CD4-positive, CD25-positive, alpha-beta regulatory T cell (primary cell): ENCODE measurements around the gene FAM81A. TPM values are rescaled to one million over a fixed set of nuclear protein-coding genes. Genes with fewer than 3 reads are reported as not detected.

Source experiments
- ATAC-seq, 2 donors: fragments of 150-1000 bp; cut with Tn5 transposase; one replicate each; pipeline ENCODE4 v1.10.0; 2021; ENCODE audit warnings: low read depth in 2 of 2, moderate number of reproducible peaks in 2 of 2, moderate library complexity in 1 of 2
- DNase-seq, 3 donors: peaks; one replicate each; pipeline versions ENCODE4 v3.0.0 to v3.0.0-alpha.2; 2012 to 2022; ENCODE audit warnings: mixed read lengths in 1 of 3
- H3K27ac ChIP-seq: one replicate; pipeline ENCODE4 v1.7.0; 2013; ENCODE audit warnings: mild to moderate bottlenecking, low read length; ENCODE audit not compliant: insufficient read depth, poor library complexity, severe bottlenecking
- H3K27me3 ChIP-seq: one replicate; pipeline ENCODE4 v1.7.0; 2013; ENCODE audit warnings: low read length; ENCODE audit not compliant: control insufficient read depth, insufficient read depth
- H3K36me3 ChIP-seq: one replicate; pipeline ENCODE4 v1.7.0; 2013; ENCODE audit warnings: mild to moderate bottlenecking, low read length, moderate library complexity; ENCODE audit not compliant: control insufficient read depth, insufficient read depth
- H3K4me1 ChIP-seq: 2 replicates; pipeline ENCODE4 v1.7.0; 2013; ENCODE audit warnings: mild to moderate bottlenecking, low read length; ENCODE audit not compliant: insufficient read depth, control insufficient read depth, poor library complexity, severe bottlenecking
- H3K4me3 ChIP-seq: one replicate; pipeline ENCODE4 v1.7.0; 2013; ENCODE audit warnings: low read depth, mild to moderate bottlenecking, low read length, moderate library complexity
- H3K9me3 ChIP-seq, 2 experiments: 1 replicate in 1 of 2; 2 replicates in 1 of 2; pipeline ENCODE4 v1.7.0; 2013; ENCODE audit warnings: low read length in 2 of 2, mild to moderate bottlenecking in 1 of 2, moderate library complexity in 1 of 2; ENCODE audit not compliant: control insufficient read depth in 2 of 2
- H3K27ac Mint-ChIP-seq, 3 donors: one replicate each; pipeline ENCODE4 v1.8.0; 2020 to 2022; ENCODE audit warnings: mild to moderate bottlenecking in 3 of 3, mixed read lengths in 3 of 3, moderate library complexity in 2 of 3
- H3K27me3 Mint-ChIP-seq: one replicate; pipeline ENCODE4 v1.8.0; 2022; ENCODE audit warnings: mild to moderate bottlenecking, mixed read lengths
- H3K36me3 Mint-ChIP-seq: one replicate; pipeline ENCODE4 v1.8.0; 2020; ENCODE audit warnings: mixed read lengths
- H3K4me1 Mint-ChIP-seq, 4 donors: one replicate each; pipeline ENCODE4 v1.8.0; 2020 to 2022; ENCODE audit warnings: mixed read lengths in 4 of 4, mild to moderate bottlenecking in 1 of 4
- H3K4me3 Mint-ChIP-seq, 4 donors: one replicate each; pipeline ENCODE4 v1.8.0; 2020 to 2022; ENCODE audit warnings: mild to moderate bottlenecking in 4 of 4, mixed read lengths in 4 of 4, moderate library complexity in 3 of 4
- H3K9me3 Mint-ChIP-seq, 7 donors: one replicate each; pipeline ENCODE4 v1.8.0; 2020 to 2022; ENCODE audit warnings: mixed read lengths in 7 of 7, mild to moderate bottlenecking in 3 of 7, moderate library complexity in 2 of 7
- polyA plus RNA-seq, 4 donors: library from polyadenylated mRNA; unstranded; fragments of 300-500 nt; fragmentation: Illumina TruSeq; gene quantifications; one replicate each; pipeline ENCODE4 v1.2.3, GENCODE V29; 2021
- total RNA-seq: library from RNA; stranded (reverse); gene quantifications from one replicate; pipeline ENCODE4 v1.2.3, GENCODE V29; 2022

The FAM81A gene
- total and polyA plus RNA-seq, 5 donors from 2014 or later = not detected

DNA sequence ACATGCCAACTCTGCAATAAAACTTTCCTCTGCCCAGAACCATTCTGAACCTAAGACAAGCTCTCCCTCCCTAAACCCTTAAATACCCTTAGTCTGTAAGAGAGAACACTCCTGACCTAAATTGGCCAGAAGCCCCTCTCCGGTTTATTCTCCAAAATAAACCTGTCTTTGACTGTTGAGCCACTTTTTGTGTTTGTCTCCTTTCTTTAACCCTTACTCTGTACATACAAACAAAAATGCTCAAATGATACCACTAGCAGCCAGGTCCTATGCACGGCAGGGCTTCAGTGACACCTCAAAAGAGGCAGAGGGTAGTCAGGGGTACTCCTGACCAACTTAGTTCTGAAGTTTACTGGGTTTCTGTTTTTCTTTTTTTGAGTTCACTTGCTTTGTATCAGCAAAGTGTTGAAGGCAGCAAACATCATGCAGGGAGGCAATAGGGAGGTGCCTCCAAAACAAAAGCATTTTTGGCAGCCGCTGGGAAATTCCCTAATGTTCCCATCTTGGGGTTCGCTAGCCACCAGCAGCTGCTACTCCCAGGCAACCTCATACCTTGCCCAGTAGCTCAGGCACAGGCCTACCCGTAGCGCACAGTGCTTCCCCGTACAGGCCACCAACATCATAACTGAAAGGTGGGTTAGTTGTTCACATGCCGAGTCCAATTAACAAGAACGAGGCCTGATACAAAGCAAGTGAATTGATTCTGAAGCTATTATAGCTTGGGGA, 110.7 kb downstream of the FAM81A start:
- Mint-ChIP-seq H3K4me1 (peaks cover 0 to 3% (median 2%) of the 10 kb centered on the region in 4 donors), H3K4me3 (no peak overlapping the region), H3K27ac (no peak overlapping the region), H3K9me3 (peaks cover 0 to 4% (median 0%) of the 10 kb centered on the region in 7 donors), H3K27me3 (peaks cover 19% of the 10 kb centered on the region), H3K36me3 (no peaks in the 10 kb centered on the region)
- H3K36me3 ChIP-seq = no peaks in the 10 kb centered on the region
- DNase-seq (no peak), ATAC-seq (no peak)
- no peaks in the 10 kb centered on the region for H3K27me3 ChIP-seq
- no peak overlapping the region for H3K4me3 ChIP-seq
- no peaks in the 10 kb centered on the region for H3K4me1 ChIP-seq
- H3K27ac ChIP-seq = no peak overlapping the region
- H3K9me3 ChIP-seq = no peaks in the 10 kb centered on the region

GRCh38 chr15:59549301-59550185, 111.6 kb downstream of the FAM81A start:
- Histone ChIP-seq H3K27ac (no peak overlapping the region), H3K36me3 (no peaks in the 10 kb centered on the region), H3K4me3 (no peak overlapping the region), H3K9me3 (no peaks in the 10 kb centered on the region), H3K4me1 (no peaks in the 10 kb centered on the region), H3K27me3 (no peaks in the 10 kb centered on the region)
- ATAC-seq = no peak
- H3K27me3 Mint-ChIP-seq = peaks cover 18% of the 10 kb centered on the region
- H3K36me3 Mint-ChIP-seq = no peaks in the 10 kb centered on the region
- H3K27ac Mint-ChIP-seq = no peak overlapping the region
- H3K4me1 Mint-ChIP-seq = no peaks in the 10 kb centered on the region
- no peak overlapping the region for H3K4me3 Mint-ChIP-seq
- H3K9me3 Mint-ChIP-seq = peaks cover 0 to 4% (median 0%) of the 10 kb centered on the region in 7 donors
- no peak for DNase-seq

- H3K27me3 ChIP-seq = no peaks in the 10 kb centered on the region
- Mint-ChIP-seq H3K4me1 (no peaks in the 10 kb centered on the region), H3K4me3 (no peak overlapping the region), H3K36me3 (no peaks in the 10 kb centered on the region), H3K27ac (no peak overlapping the region), H3K9me3 (peaks cover 0 to 4% (median 0%) of the 10 kb centered on the region in 7 donors), H3K27me3 (peaks cover 18% of the 10 kb centered on the region)
- H3K4me3 ChIP-seq = no peak overlapping the region
- no peak for DNase-seq
- no peak overlapping the region for H3K27ac ChIP-seq
- H3K9me3 ChIP-seq = no peaks in the 10 kb centered on the region
- H3K4me1 ChIP-seq = no peaks in the 10 kb centered on the region
- no peak for ATAC-seq
- no peaks in the 10 kb centered on the region for H3K36me3 ChIP-seq
Measured at GRCh38 chr15:59550530-59550929, 112.5 kb downstream of the FAM81A start.

DNA sequence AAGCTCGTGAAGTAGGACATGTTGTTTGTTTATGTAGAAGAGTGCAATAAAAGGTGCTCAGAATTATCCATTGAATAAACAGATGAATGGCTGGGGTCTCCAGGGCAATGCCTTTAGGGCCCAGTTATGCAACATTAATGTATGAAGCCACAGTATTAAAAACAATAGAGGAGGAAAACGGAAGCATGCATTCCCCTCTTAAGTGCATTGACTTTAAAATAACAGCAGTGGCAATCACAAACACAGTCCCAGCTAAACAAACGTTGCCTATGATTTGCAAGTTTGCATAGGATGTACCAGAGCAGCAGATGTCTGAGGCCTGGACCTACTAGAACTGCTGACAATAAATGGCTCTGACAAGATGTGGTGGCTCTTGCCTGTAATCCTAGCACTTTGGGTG, 113.0 kb downstream of the FAM81A start:
- H3K36me3 Mint-ChIP-seq = no peaks in the 10 kb centered on the region
- H3K27me3 ChIP-seq = no peaks in the 10 kb centered on the region
- H3K9me3 ChIP-seq = no peaks in the 10 kb centered on the region
- no peaks in the 10 kb centered on the region for H3K36me3 ChIP-seq
- H3K27ac ChIP-seq = no peak overlapping the region
- H3K4me1 ChIP-seq = no peaks in the 10 kb centered on the region
- peaks cover 17% of the 10 kb centered on the region for H3K27me3 Mint-ChIP-seq
- H3K4me3 ChIP-seq = no peak overlapping the region
- DNase-seq = no peak
- H3K27ac Mint-ChIP-seq = no peak overlapping the region
- peaks cover 0 to 3% (median 0%) of the 10 kb centered on the region in 7 donors for H3K9me3 Mint-ChIP-seq
- ATAC-seq = no peak
- H3K4me1 Mint-ChIP-seq = no peaks in the 10 kb centered on the region
- no peak overlapping the region for H3K4me3 Mint-ChIP-seq

DNA sequence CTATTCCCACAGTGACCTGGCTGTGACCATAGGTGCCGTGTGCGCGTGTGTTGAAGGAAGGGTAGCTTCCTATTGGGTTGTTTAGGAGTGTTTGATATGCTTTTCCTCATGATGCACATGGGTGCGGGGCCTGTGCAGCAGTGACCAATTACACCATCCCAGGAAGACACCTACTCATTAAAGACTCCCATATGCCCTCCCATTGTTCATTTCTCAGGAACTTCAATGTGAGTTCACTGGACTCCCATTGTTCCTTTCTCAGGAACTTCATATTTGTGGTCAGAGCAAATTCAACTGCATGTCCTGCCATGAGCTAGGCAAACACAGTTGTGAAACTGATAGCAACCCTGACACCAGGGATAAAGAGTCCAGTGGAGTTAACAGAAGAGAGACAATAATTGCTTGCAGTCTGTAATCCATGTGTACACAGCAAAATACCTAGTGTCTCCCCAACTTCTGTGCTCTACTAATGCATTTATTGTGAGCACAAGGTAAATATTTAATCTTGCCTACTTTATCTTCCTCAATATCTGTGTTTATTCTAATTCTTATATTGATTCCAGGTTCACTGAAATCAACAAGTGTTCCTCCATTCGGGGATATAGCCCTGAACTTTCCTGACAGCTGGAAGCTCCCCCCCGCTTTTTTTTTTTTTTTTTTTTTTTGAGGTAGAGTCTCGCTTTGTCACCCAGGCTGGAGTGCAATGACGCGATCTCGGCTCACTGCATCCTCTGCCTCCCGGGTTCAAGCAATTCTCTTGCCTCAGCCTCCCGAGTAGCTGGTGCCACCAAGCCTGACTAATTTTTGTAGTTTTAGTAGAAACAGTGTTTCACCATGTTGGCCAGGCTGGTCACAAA, 116.1 kb downstream of the FAM81A start:
- no peak overlapping the region for H3K4me3 Mint-ChIP-seq
- no peak for ATAC-seq
- H3K27ac Mint-ChIP-seq = no peak overlapping the region
- DNase-seq = no peak
- H3K36me3 ChIP-seq = no peaks in the 10 kb centered on the region
- H3K9me3 Mint-ChIP-seq = peaks cover 0 to 3% (median 0%) of the 10 kb centered on the region in 7 donors
- H3K4me1 Mint-ChIP-seq = no peaks in the 10 kb centered on the region
- H3K4me1 ChIP-seq = no peaks in the 10 kb centered on the region
- H3K27me3 Mint-ChIP-seq = peaks cover 7% of the 10 kb centered on the region
- H3K9me3 ChIP-seq = no peaks in the 10 kb centered on the region
- H3K27me3 ChIP-seq = no peaks in the 10 kb centered on the region
- H3K36me3 Mint-ChIP-seq = no peaks in the 10 kb centered on the region
- H3K27ac ChIP-seq = no peak overlapping the region
- H3K4me3 ChIP-seq = no peak overlapping the region

DNA sequence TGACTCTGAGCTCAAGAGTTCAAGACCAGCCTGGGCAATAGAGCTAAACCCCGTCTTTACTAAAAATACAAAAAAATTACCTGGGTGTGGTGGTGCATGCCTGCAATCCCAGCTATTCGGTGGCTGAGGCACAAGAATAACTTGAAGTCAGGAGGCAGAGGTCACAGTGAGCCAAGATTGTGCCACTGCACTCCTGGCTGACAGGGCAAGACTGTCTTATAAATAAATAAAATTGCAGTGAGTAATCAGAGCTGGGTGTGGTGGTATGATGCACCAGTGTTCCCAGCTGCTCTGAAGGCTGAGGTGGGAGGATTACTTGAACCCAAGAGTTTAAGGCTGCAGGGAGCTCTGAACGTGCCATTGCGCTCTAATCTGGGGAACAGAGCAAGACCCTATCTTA, 117.7 kb downstream of the FAM81A start:
- Mint-ChIP-seq H3K4me3 (no peak overlapping the region), H3K4me1 (no peaks in the 10 kb centered on the region), H3K36me3 (no peaks in the 10 kb centered on the region), H3K27ac (no peak overlapping the region), H3K9me3 (peaks cover 0 to 1% (median 0%) of the 10 kb centered on the region in 7 donors), H3K27me3 (peaks cover 8% of the 10 kb centered on the region)
- Histone ChIP-seq H3K27ac (no peak overlapping the region), H3K36me3 (no peaks in the 10 kb centered on the region), H3K27me3 (no peaks in the 10 kb centered on the region), H3K9me3 (no peaks in the 10 kb centered on the region), H3K4me1 (no peaks in the 10 kb centered on the region), H3K4me3 (no peak overlapping the region)
- ATAC-seq (no peak), DNase-seq (no peak)

DNA sequence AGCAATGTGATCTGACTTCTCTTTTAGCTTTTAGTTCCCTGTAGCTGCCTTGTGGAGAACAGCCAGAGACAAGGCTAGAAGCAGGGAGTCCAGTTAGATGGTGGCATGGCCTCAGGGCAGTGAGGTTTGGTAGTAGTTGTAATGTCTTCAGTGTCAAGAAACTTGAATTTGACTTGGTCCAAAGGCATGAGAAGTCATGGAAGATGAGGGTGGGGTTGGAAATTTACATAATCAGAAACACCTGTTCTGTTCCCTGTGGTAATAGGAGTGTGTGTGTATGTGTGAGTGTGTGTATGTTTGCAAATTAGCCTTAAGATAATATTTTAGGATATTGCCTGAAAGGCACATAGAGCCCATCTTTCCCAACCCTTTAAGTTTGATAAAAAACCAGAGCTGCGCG, 118.4 kb downstream of the FAM81A start:
- H3K27me3 ChIP-seq = no peaks in the 10 kb centered on the region
- Mint-ChIP-seq H3K4me1 (no peaks in the 10 kb centered on the region), H3K9me3 (peaks cover 0 to 1% (median 0%) of the 10 kb centered on the region in 7 donors), H3K4me3 (no peak overlapping the region), H3K36me3 (no peaks in the 10 kb centered on the region), H3K27ac (no peak overlapping the region), H3K27me3 (peaks cover 8% of the 10 kb centered on the region)
- H3K4me1 ChIP-seq = no peaks in the 10 kb centered on the region
- no peak overlapping the region for H3K4me3 ChIP-seq
- no peak for ATAC-seq
- no peak for DNase-seq
- no peak overlapping the region for H3K27ac ChIP-seq
- no peaks in the 10 kb centered on the region for H3K9me3 ChIP-seq
- H3K36me3 ChIP-seq = no peaks in the 10 kb centered on the region
